ENCODE data around the gene NSA2. TPM values are rescaled to one million over a fixed set of nuclear protein-coding genes. Genes with fewer than 3 reads are reported as not detected.

The NSA2 gene
- total and polyA plus RNA-seq, 2 of the 13 experiments (the other 11 are each of a cell fraction or from before 2014, with no cell fraction given) = 33.0 to 101 TPM

GRCh38 chr5:74763504-74763903, 3.5 kb upstream of the NSA2 start:
- no peak overlapping the region for H3K4me2 ChIP-seq (ENCODE audit: low read depth, low read length)
- POLR2A ChIA-PET = no interaction called here
- intact Hi-C loops (cut with micrococcal nuclease; ENCODE audit: unreplicated experiment) = no loop called here

More at GRCh38 chr5:74763504-74763903, 3.5 kb upstream of the NSA2 start:
- Histone ChIP-seq H3K27me3 (ENCODE audit: control insufficient read depth in 1 of 2, insufficient read depth in 2 of 2, low read length in 2 of 2) (no peaks in the 10 kb centered on the region; a peak in 1 of 5 replicates), H3K4me1 (ENCODE audit: insufficient read depth, low read length) (peaks cover 24% of the 10 kb centered on the region), H3K9me3 (ENCODE audit: low read length) (no peaks in the 10 kb centered on the region), H3K36me3 (replicated peaks in 1 of 2; ENCODE audit: control insufficient read depth in 1 of 2, insufficient read depth in 2 of 2, low read length in 2 of 2) (peaks cover 4 to 22% of the 10 kb centered on the region in 2 experiments; a peak in 4 of 5 replicates), H3K9ac (ENCODE audit: insufficient read depth, low read depth, low read length) (no peak overlapping the region), H2AFZ (ENCODE audit: low read length) (no peak overlapping the region), H3K79me2 (ENCODE audit: insufficient read depth, low read length) (peaks cover 42% of the 10 kb centered on the region), H3K27ac (ENCODE audit: extremely low read length, insufficient read depth, low read length) (no peak overlapping the region), H4K20me1 (ENCODE audit: insufficient read depth, low read length) (no peaks in the 10 kb centered on the region), H3K4me3 (replicated peaks in 1 of 3; ENCODE audit: insufficient read depth in 1 of 3, low read depth in 2 of 3, low read length in 3 of 3) (no peak overlapping the region)
- ATAC-seq = no peak
- BruUV-seq (replicated peaks) = no TSS peak
- in situ Hi-C loops (cut with HindIII; ENCODE audit: extremely low pct_ligation_motif_present, low pct_unique_long_range_greater_than_20kb) = no loop called here
- TF ChIP-seq ZNF530 (CRISPR knock-in tag; IDR thresholded peaks at IDR 0.05; ENCODE audit: low read depth) (no peak), NR2C2 (CRISPR knock-in tag; IDR thresholded peaks at IDR 0.05; ENCODE audit: borderline replicate concordance) (no peak), ZNF646 (CRISPR knock-in tag; IDR thresholded peaks at IDR 0.05) (no peak), ZNF746 (CRISPR knock-in tag; IDR thresholded peaks at IDR 0.05) (no peak), SMAD9 (CRISPR knock-in tag; IDR thresholded peaks at IDR 0.05) (no peak), BCL6 (CRISPR knock-in tag; IDR thresholded peaks at IDR 0.05) (no peak), TSC22D2 (CRISPR knock-in tag; IDR thresholded peaks at IDR 0.05; ENCODE audit: borderline replicate concordance) (no peak), XRCC5 (optimal IDR thresholded peaks at IDR 0.05; ENCODE audit: low read length) (no peak), KAT7 (CRISPR knock-in tag; IDR thresholded peaks at IDR 0.05; ENCODE audit: borderline replicate concordance) (no peak), ZMYM4 (CRISPR knock-in tag; IDR thresholded peaks at IDR 0.05) (no peak), PBX2 (CRISPR knock-in tag; IDR thresholded peaks at IDR 0.05) (no peak), SMARCC2 (IDR thresholded peaks at IDR 0.05) (no peak), TRIM22 (IDR thresholded peaks at IDR 0.05) (no peak)
- CTCF ChIA-PET (ENCODE audit: low intra/inter-chr PET ratio, low total read pairs) = no interaction called here
- DNase-seq (ENCODE audit: low spot score) = no peak
- FAIRE-seq = no peak
